Neural progenitor cell (in vitro differentiated cells): ENCODE results near the gene NXN.

Experiments
- EZH2 ChIP-seq: fragments of 200-600 bp; sonication (generic); IDR thresholded peaks from 2 replicates; pipeline ENCODE4 v1.6.1; 2017; ENCODE audit warnings: antibody characterized with exemption, mild to moderate bottlenecking, moderate library complexity
- EZH2phosphoT487 ChIP-seq: fragments of 200-600 bp; sonication (generic); IDR thresholded peaks from 2 replicates; pipeline ENCODE4 v1.6.1; 2017; ENCODE audit warnings: antibody characterized with exemption
- TF ChIP-seq, protein P1 (sequence below): fragments of 200-600 bp; sonication (generic); IDR thresholded peaks from 2 replicates; pipeline ENCODE4 v1.5.1; 2017; ENCODE audit warnings: antibody characterized with exemption, mild to moderate bottlenecking

DNA sequence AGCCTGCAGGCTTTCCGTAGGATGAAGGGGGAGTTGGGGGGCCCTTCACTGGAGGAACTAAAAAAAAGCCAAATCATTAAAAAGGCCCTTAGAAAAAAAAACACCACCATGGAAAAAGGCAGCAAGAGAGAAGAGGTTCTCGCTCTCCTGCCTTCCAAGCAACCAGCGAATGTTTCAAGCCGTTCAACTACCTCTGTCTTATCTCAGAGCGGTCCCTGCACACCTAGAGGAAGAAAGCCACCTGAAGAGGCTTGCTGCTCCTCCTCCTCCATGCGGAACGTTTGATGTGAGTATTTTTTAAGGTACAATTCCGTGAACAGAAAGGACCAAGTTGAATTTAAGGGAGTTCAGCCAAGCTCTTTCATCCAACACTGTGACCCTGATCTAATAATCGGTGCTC, 9.2 kb downstream of the NXN start:
- TF ChIP-seq, protein P1, sequence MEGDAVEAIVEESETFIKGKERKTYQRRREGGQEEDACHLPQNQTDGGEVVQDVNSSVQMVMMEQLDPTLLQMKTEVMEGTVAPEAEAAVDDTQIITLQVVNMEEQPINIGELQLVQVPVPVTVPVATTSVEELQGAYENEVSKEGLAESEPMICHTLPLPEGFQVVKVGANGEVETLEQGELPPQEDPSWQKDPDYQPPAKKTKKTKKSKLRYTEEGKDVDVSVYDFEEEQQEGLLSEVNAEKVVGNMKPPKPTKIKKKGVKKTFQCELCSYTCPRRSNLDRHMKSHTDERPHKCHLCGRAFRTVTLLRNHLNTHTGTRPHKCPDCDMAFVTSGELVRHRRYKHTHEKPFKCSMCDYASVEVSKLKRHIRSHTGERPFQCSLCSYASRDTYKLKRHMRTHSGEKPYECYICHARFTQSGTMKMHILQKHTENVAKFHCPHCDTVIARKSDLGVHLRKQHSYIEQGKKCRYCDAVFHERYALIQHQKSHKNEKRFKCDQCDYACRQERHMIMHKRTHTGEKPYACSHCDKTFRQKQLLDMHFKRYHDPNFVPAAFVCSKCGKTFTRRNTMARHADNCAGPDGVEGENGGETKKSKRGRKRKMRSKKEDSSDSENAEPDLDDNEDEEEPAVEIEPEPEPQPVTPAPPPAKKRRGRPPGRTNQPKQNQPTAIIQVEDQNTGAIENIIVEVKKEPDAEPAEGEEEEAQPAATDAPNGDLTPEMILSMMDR = no peak
- TF ChIP-seq EZH2 (no peak), EZH2phosphoT487 (no peak)
